NCI-H1092 (cell line): Measurements from ENCODE around the gene CCBE1.
A peak's percentile ranks its signal among the peaks of the same experiment; 100 is the strongest.
"Not testable (repeated sequence)": the region's sequence is repeated elsewhere in the genome, so short reads cannot be mapped to it uniquely, and the experiment has no call there.

Source experiments
- DNase-seq: peaks from one replicate; lab custom pipeline; 2025; lab: John Stamatoyannopoulos, UW

The CCBE1 gene

GRCh38 chr18:59715445-59715844 lies 18.2 kb upstream of the CCBE1 start:
- no peak for DNase-seq

GRCh38 chr18:59714096-59714495 lies 16.9 kb upstream of the CCBE1 start:
- DNase-seq, result not testable (repeated sequence)

GRCh38 chr18:59712311-59712710 lies 15.1 kb upstream of the CCBE1 start:
- no peak for DNase-seq

GRCh38 chr18:59708988-59709387 lies 11.8 kb upstream of the CCBE1 start:
- no peak for DNase-seq

- DNase-seq, result no peak
Observed at GRCh38 chr18:59707306-59707705, 10.1 kb upstream of the CCBE1 start.

- no peak for DNase-seq
Observed at GRCh38 chr18:59706499-59706898, 9.3 kb upstream of the CCBE1 start.

- no peak for DNase-seq
Observed at GRCh38 chr18:59705145-59705544, 7.9 kb upstream of the CCBE1 start.

GRCh38 chr18:59704146-59704545 lies 6.9 kb upstream of the CCBE1 start:
- no peak for DNase-seq

GRCh38 chr18:59701272-59701671 lies 4.0 kb upstream of the CCBE1 start:
- DNase-seq, result no peak

- DNase-seq, result no peak
Observed at GRCh38 chr18:59700535-59700967, 3.3 kb upstream of the CCBE1 start.

- no peak for DNase-seq
Observed at GRCh38 chr18:59699750-59700534, 2.7 kb upstream of the CCBE1 start.

- no peak for DNase-seq
Observed at GRCh38 chr18:59699061-59699460, 1.8 kb upstream of the CCBE1 start.

GRCh38 chr18:59696311-59697235 lies 650 bp downstream of the CCBE1 start:
- DNase-seq, result no peak

- DNase-seq, result no peak
Observed at GRCh38 chr18:59695551-59695950, 1.7 kb downstream of the CCBE1 start.

GRCh38 chr18:59694824-59695223 lies 2.4 kb downstream of the CCBE1 start:
- no peak for DNase-seq

GRCh38 chr18:59691996-59692395 lies 5.2 kb downstream of the CCBE1 start:
- no peak for DNase-seq

- peak; percentile 17 for DNase-seq
Observed at GRCh38 chr18:59690996-59691395, 6.2 kb downstream of the CCBE1 start.

- DNase-seq, result no peak
Observed at GRCh38 chr18:59690186-59690982, 6.8 kb downstream of the CCBE1 start.

GRCh38 chr18:59689756-59690155 lies 7.5 kb downstream of the CCBE1 start:
- no peak for DNase-seq

- no peak for DNase-seq
Observed at GRCh38 chr18:59686260-59686659, 11.0 kb downstream of the CCBE1 start.

- no peak for DNase-seq
Observed at GRCh38 chr18:59685501-59685900, 11.7 kb downstream of the CCBE1 start.

- DNase-seq, result no peak
Observed at GRCh38 chr18:59684777-59685176, 12.4 kb downstream of the CCBE1 start.
